ENCODE results near the gene ZNF24. TPM values are rescaled to one million over a fixed set of nuclear protein-coding genes. Genes with fewer than 3 reads are reported as not detected.

Gene ZNF24
- total and polyA plus RNA-seq, 2 donors (not counting 1 experiment from before 2014, with no cell fraction given) = 16.9 to 33.9 TPM

GRCh38 chr18:35337286-35337685 lies 6.9 kb downstream of the ZNF24 start:
- no peak overlapping the region for H3K4me3 ChIP-seq (replicated peaks in 1 of 4; ENCODE audit: control extremely low read depth in 1 of 4, insufficient read depth in 1 of 4, low read depth in 3 of 4, low read length in 4 of 4)
- no peaks in the 10 kb centered on the region for H3K4me1 ChIP-seq (ENCODE audit: control insufficient read depth, extremely low read depth, insufficient read depth, low read length)
- H3K27ac ChIP-seq (ENCODE audit: insufficient read depth, low read length) = no peak overlapping the region
- no peak overlapping the region for H2AFZ ChIP-seq (ENCODE audit: low read length)
- no peaks in the 10 kb centered on the region for H3K27me3 ChIP-seq (ENCODE audit: control insufficient read depth, insufficient read depth, low read length)
- TF ChIP-seq CTCF (conservative IDR thresholded peaks at IDR 0.05 in 1 of 2, IDR thresholded peaks at IDR 0.05 in 1 of 2; ENCODE audit: low read depth in 1 of 2, low read length in 2 of 2) = no peak
- no peak for TF ChIP-seq EZH2 (IDR thresholded peaks at IDR 0.05; ENCODE audit: low read length, missing control alignments)
- H3K9ac ChIP-seq (ENCODE audit: insufficient read depth, low read length) = no peak overlapping the region
- peaks cover 21% of the 10 kb centered on the region for H3K36me3 ChIP-seq (ENCODE audit: control insufficient read depth, insufficient read depth, low read length)
- DNase-seq (ENCODE audit: low read depth in 2 of 2) = no peak
- H3K9me3 ChIP-seq (ENCODE audit: control insufficient read depth, insufficient read depth, low read depth, low read length) = no peaks in the 10 kb centered on the region
- peaks cover 25% of the 10 kb centered on the region for H3K79me2 ChIP-seq (ENCODE audit: control insufficient read depth, insufficient read depth, low read length)
- peaks cover 2% of the 10 kb centered on the region for H4K20me1 ChIP-seq (ENCODE audit: control insufficient read depth, extremely low read depth, insufficient read depth, low read length)
- no peak overlapping the region for H3K4me2 ChIP-seq (ENCODE audit: extremely low read depth, insufficient read depth, low read length)

- H3K27me3 ChIP-seq (ENCODE audit: control insufficient read depth, insufficient read depth, low read length) = no peaks in the 10 kb centered on the region
- TF ChIP-seq EZH2 (IDR thresholded peaks at IDR 0.05; ENCODE audit: low read length, missing control alignments) (no peak), CTCF (conservative IDR thresholded peaks at IDR 0.05 in 1 of 2, IDR thresholded peaks at IDR 0.05 in 1 of 2; ENCODE audit: low read depth in 1 of 2, low read length in 2 of 2) (no peak)
- no peaks in the 10 kb centered on the region for H4K20me1 ChIP-seq (ENCODE audit: control insufficient read depth, extremely low read depth, insufficient read depth, low read length)
- H3K79me2 ChIP-seq (ENCODE audit: control insufficient read depth, insufficient read depth, low read length) = peaks cover 11% of the 10 kb centered on the region
- no peaks in the 10 kb centered on the region for H3K9me3 ChIP-seq (ENCODE audit: control insufficient read depth, insufficient read depth, low read depth, low read length)
- H3K4me3 ChIP-seq (replicated peaks in 1 of 4; ENCODE audit: control extremely low read depth in 1 of 4, insufficient read depth in 1 of 4, low read depth in 3 of 4, low read length in 4 of 4) = no peak overlapping the region
- H3K4me1 ChIP-seq (ENCODE audit: control insufficient read depth, extremely low read depth, insufficient read depth, low read length) = no peaks in the 10 kb centered on the region
- H3K36me3 ChIP-seq (ENCODE audit: control insufficient read depth, insufficient read depth, low read length) = peaks cover 21% of the 10 kb centered on the region
- no peak overlapping the region for H2AFZ ChIP-seq (ENCODE audit: low read length)
- H3K4me2 ChIP-seq (ENCODE audit: extremely low read depth, insufficient read depth, low read length) = no peak overlapping the region
- DNase-seq (ENCODE audit: low read depth in 2 of 2) = no peak
- no peak overlapping the region for H3K9ac ChIP-seq (ENCODE audit: insufficient read depth, low read length)
- H3K27ac ChIP-seq (ENCODE audit: insufficient read depth, low read length) = no peak overlapping the region
Observed at GRCh38 chr18:35335866-35336265, 8.4 kb downstream of the ZNF24 start.

GRCh38 chr18:35334821-35335220 lies 9.4 kb downstream of the ZNF24 start:
- Histone ChIP-seq H3K4me1 (ENCODE audit: control insufficient read depth, extremely low read depth, insufficient read depth, low read length) (no peaks in the 10 kb centered on the region), H3K9ac (ENCODE audit: insufficient read depth, low read length) (no peak overlapping the region), H3K79me2 (ENCODE audit: control insufficient read depth, insufficient read depth, low read length) (peaks cover 2% of the 10 kb centered on the region), H3K9me3 (ENCODE audit: control insufficient read depth, insufficient read depth, low read depth, low read length) (no peaks in the 10 kb centered on the region), H3K4me3 (replicated peaks in 1 of 4; ENCODE audit: control extremely low read depth in 1 of 4, insufficient read depth in 1 of 4, low read depth in 3 of 4, low read length in 4 of 4) (no peak overlapping the region), H4K20me1 (ENCODE audit: control insufficient read depth, extremely low read depth, insufficient read depth, low read length) (no peaks in the 10 kb centered on the region), H2AFZ (ENCODE audit: low read length) (no peak overlapping the region), H3K4me2 (ENCODE audit: extremely low read depth, insufficient read depth, low read length) (no peak overlapping the region), H3K27me3 (ENCODE audit: control insufficient read depth, insufficient read depth, low read length) (no peaks in the 10 kb centered on the region), H3K36me3 (ENCODE audit: control insufficient read depth, insufficient read depth, low read length) (peaks cover 17% of the 10 kb centered on the region), H3K27ac (ENCODE audit: insufficient read depth, low read length) (no peak overlapping the region)
- DNase-seq (ENCODE audit: low read depth in 2 of 2) = peak; percentile 9 to 83
- TF ChIP-seq EZH2 (IDR thresholded peaks at IDR 0.05; ENCODE audit: low read length, missing control alignments) (no peak), CTCF (conservative IDR thresholded peaks at IDR 0.05 in 1 of 2, IDR thresholded peaks at IDR 0.05 in 1 of 2; ENCODE audit: low read depth in 1 of 2, low read length in 2 of 2) (no peak)
